ENCODE results near the gene CLSTN2. TPM values are rescaled to one million over a fixed set of nuclear protein-coding genes. Genes with fewer than 3 reads are reported as not detected.

CLSTN2 gene
- total and polyA plus RNA-seq, 2 of the 8 experiments (the other 6 are each of a cell fraction or from before 2014, with no cell fraction given): 0.39 to 0.52 TPM

DNA sequence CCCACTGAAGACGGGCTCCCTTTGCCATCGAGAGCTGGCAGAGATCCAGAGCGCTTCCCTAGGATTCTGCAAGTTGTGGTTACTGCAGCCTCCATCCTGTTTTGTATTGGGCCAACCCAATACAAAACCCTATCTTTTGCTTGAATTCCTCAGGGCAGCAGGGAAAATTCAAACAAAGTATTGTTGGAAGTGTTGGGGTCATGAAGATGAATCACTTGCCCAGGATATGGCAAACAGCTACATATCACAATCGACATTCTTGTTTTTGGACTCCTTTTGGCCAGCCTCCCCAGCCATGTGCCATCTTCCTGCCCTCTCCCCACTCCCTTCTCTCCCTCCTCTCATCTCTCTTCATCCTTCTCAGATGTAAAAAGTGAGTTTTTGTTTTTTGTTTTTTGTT, 642.9 kb downstream of the CLSTN2 start (continued):
- TF ChIP-seq CHD7 (IDR thresholded peaks at IDR 0.05; ENCODE audit: insufficient replicate concordance, low read length) (no peak), CTBP2 (IDR thresholded peaks at IDR 0.05; ENCODE audit: borderline replicate concordance, insufficient read depth, insufficient read length, low read length) (no peak), RBBP5 (IDR thresholded peaks at IDR 0.05; ENCODE audit: borderline replicate concordance, low read depth, low read length) (no peak), SAP30 (IDR thresholded peaks at IDR 0.05; ENCODE audit: insufficient read depth, insufficient replicate concordance, low read length) (no peak), POLR2A (IDR thresholded peaks at IDR 0.05; ENCODE audit: control extremely low read depth in 1 of 2, low read depth in 2 of 2, low read length in 2 of 2) (no peak), JUND (IDR thresholded peaks at IDR 0.05; ENCODE audit: low read length) (no peak), BCL11A (IDR thresholded peaks at IDR 0.05; ENCODE audit: low read depth in 2 of 2, low read length in 2 of 2) (no peak), GABPA (IDR thresholded peaks at IDR 0.05; ENCODE audit: borderline replicate concordance, insufficient read depth, low read length) (no peak), TCF12 (IDR thresholded peaks at IDR 0.05; ENCODE audit: low read depth, low read length) (no peak), MAX (IDR thresholded peaks at IDR 0.05) (no peak)
- TF ChIP-seq, protein P1, sequence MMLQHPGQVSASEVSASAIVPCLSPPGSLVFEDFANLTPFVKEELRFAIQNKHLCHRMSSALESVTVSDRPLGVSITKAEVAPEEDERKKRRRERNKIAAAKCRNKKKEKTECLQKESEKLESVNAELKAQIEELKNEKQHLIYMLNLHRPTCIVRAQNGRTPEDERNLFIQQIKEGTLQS (IDR thresholded peaks at IDR 0.05; ENCODE audit: insufficient read depth, low read depth, low read length): no peak

Data from H1 (cell line).